T-cell (primary cell): ENCODE data around the gene MKNK2. TPM values are rescaled to one million over a fixed set of nuclear protein-coding genes. Genes with fewer than 3 reads are reported as not detected.

Source experiments
- ATAC-seq, 4 experiments: fragments of 200-7000 bp in 3 of 4; fragments of 150-1000 bp in 1 of 4; cut with Tn5 transposase; replicated peaks in 1 of 4; 1 replicate in 3 of 4; 2 replicates in 1 of 4; pipeline ENCODE4 v1.10.0; 2021; ENCODE audit warnings: moderate library complexity in 3 of 4, mild to moderate bottlenecking in 2 of 4, moderate number of reproducible peaks in 1 of 4
- CTCF ChIA-PET, 2 donors: fragments of 300-600 bp; sonication (Branson Sonifier 250); formaldehyde crosslinking; loops; one replicate each; lab custom pipeline; 2022; ENCODE audit warnings: antibody characterized with exemption in 2 of 2; lab: Charles Lee
- POLR2A ChIA-PET, 2 donors: fragments of 300-600 bp; sonication (Branson Sonifier 250); formaldehyde crosslinking; loops; one replicate each; lab custom pipeline; 2022; ENCODE audit warnings: antibody characterized with exemption in 2 of 2; lab: Charles Lee
- DNase-seq, 35 experiments: peaks; one replicate each; pipeline versions ENCODE4 v3.0.0 to v3.0.0-alpha.2; 2013 to 2023
- H3K27ac ChIP-seq: one replicate; pipeline ENCODE4 v1.5.1; 2013; ENCODE audit warnings: low read length
- H3K27me3 ChIP-seq, 2 experiments: replicated peaks in 1 of 2; 1 replicate in 1 of 2; 2 replicates in 1 of 2; pipeline versions ENCODE4 v1.6.1 to v1.7.0; 2013; ENCODE audit warnings: low read length in 1 of 2, mixed read lengths in 1 of 2; ENCODE audit not compliant: control insufficient read depth in 2 of 2, insufficient read depth in 2 of 2; ENCODE audit errors: extremely low read depth in 1 of 2
- H3K36me3 ChIP-seq, 2 donors: 1 replicate in 1 of 2; 2 replicates in 1 of 2; pipeline versions ENCODE4 v1.6.1 to v1.7.0; 2013; ENCODE audit warnings: low read length in 1 of 2; ENCODE audit not compliant: control insufficient read depth in 2 of 2, insufficient read depth in 1 of 2; ENCODE audit errors: extremely low read depth in 1 of 2
- H3K4me1 ChIP-seq, 2 experiments: 1 replicate in 1 of 2; 2 replicates in 1 of 2; pipeline versions ENCODE4 v1.6.1 to v1.7.0; 2013; ENCODE audit warnings: low read length in 2 of 2, mixed read lengths in 1 of 2; ENCODE audit not compliant: insufficient read depth in 2 of 2, control insufficient read depth in 1 of 2; ENCODE audit errors: extremely low read depth in 1 of 2
- H3K4me3 ChIP-seq, 2 donors: 1 replicate in 1 of 2; 2 replicates in 1 of 2; pipeline versions ENCODE4 v1.5.1 to v1.7.0; 2013; ENCODE audit warnings: mild to moderate bottlenecking in 2 of 2, low read length in 1 of 2, moderate library complexity in 1 of 2; ENCODE audit not compliant: control insufficient read depth in 1 of 2; ENCODE audit errors: extremely low read depth in 1 of 2
- H3K9me3 ChIP-seq: 2 replicates; pipeline ENCODE4 v1.7.0; 2013
- H3K27ac Mint-ChIP-seq, 2 donors: one replicate each; pipeline ENCODE4 v1.8.0; 2020 to 2021; ENCODE audit warnings: mild to moderate bottlenecking in 2 of 2, mixed read lengths in 2 of 2
- H3K27me3 Mint-ChIP-seq, 2 donors: one replicate each; pipeline ENCODE4 v1.8.0; 2021 to 2022; ENCODE audit warnings: mixed read lengths in 2 of 2
- H3K36me3 Mint-ChIP-seq: one replicate; pipeline ENCODE4 v1.8.0; 2021; ENCODE audit warnings: mixed read lengths
- H3K4me1 Mint-ChIP-seq, 3 donors: one replicate each; pipeline ENCODE4 v1.8.0; 2020 to 2022; ENCODE audit warnings: mixed read lengths in 3 of 3, mild to moderate bottlenecking in 1 of 3
- H3K4me3 Mint-ChIP-seq, 3 donors: one replicate each; pipeline ENCODE4 v1.8.0; 2020 to 2022; ENCODE audit warnings: mild to moderate bottlenecking in 3 of 3, mixed read lengths in 3 of 3, moderate library complexity in 3 of 3
- H3K9me3 Mint-ChIP-seq, 3 donors: one replicate each; pipeline ENCODE4 v1.8.0; 2020 to 2022; ENCODE audit warnings: mixed read lengths in 3 of 3
- WGBS: methylation state at CpG from one replicate; pipeline ENCODE4 v1.1.5; 2013; ENCODE audit warnings: missing lambda C conversion rate; ENCODE audit not compliant: insufficient coverage; 5-methylcytosine and 5-hydroxymethylcytosine counted together
- total RNA-seq, 35 experiments: library from RNA in 6 of 35; stranded (reverse) in 6 of 35; fragments of 120-200 nt in 1 of 35; gene quantifications; one replicate each; pipeline versions ENCODE4 v1.2.1 to v1.2.4 and lab custom pipeline; 2013 to 2026

MKNK2 gene
- total RNA-seq, 5 donors from 2014 or later (not counting 1 experiment from before 2014, with no cell fraction given): 196 to 242 (median 234) TPM

DNA sequence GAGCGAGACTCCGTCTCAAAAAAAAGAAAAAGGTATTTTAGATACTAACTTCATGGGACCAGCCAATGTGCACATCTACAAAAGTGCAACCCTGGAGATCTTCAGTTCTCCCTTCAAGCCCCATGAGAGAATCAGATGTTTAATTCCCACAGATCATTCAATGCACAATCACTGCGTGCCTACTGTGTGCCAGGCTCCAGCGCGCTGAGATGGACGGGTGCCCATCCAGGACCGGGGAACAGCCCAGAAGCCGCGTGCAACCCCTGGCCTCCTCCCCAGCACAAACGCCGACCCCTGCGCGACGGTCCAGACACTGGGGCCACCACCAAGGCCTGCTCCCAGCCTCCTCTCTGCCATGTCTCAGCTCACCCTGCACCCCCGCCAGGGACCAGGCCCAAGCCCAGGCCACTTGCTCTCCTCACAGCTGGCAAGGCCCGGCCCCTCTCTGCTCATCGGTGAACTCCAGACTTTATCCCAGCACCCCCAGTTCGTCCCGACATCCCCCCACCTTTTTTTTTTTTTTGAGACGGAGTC is 40.8 kb downstream of the MKNK2 start:
- Histone ChIP-seq H3K36me3 (no peaks in the 10 kb centered on the region), H3K27me3 (no peaks in the 10 kb centered on the region), H3K4me3 (no peak overlapping the region), H3K4me1 (peaks cover 0 to 18% of the 10 kb centered on the region in 2 experiments), H3K9me3 (no peaks in the 10 kb centered on the region), H3K27ac (no peak overlapping the region)
- no peaks in the 10 kb centered on the region for H3K9me3 Mint-ChIP-seq
- POLR2A ChIA-PET: interaction anchor here in 1 of 2 donors (0.6 kb wide), 1 partner anchor 14 kb away, joined by 3 read pairs; no protein-coding TSS in a partner anchor
- peaks cover 8% of the 10 kb centered on the region for H3K36me3 Mint-ChIP-seq
- no peak overlapping the region for H3K4me3 Mint-ChIP-seq
- H3K27ac Mint-ChIP-seq: no peak overlapping the region
- CTCF ChIA-PET: interaction anchor here in 1 of 2 donors (0.7 kb wide), 1 partner anchor 22 kb away, joined by 3 read pairs; no protein-coding TSS in a partner anchor
- no peaks in the 10 kb centered on the region for H3K27me3 Mint-ChIP-seq
- ATAC-seq (no peak), DNase-seq (no peak)
- peaks cover 8 to 27% (median 18%) of the 10 kb centered on the region in 3 donors for H3K4me1 Mint-ChIP-seq
- WGBS: over 99% methylated on average over 13 of the region's 20 CpGs

DNA sequence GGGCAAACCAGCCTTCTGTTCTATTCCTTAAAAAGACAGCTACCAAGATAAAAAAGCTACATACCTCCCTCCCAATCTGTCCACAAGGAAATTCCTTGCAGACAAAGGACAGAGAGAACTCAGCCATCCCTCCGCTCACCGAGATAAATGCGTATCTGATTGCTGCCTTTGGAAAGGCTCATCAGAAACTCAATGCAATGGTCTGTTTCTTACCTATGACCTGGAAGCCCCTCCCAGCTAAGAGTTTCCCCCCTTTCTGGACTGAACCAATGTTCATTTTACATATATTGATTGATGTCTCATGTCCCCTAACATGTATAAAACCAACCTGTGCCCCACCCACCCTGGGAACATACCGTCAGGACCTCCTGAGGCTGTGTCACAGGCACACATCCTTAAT is 47.2 kb downstream of the MKNK2 start:
- Histone ChIP-seq H3K27me3 (no peaks in the 10 kb centered on the region), H3K27ac (no peak overlapping the region), H3K9me3 (no peaks in the 10 kb centered on the region), H3K4me3 (no peak overlapping the region), H3K4me1 (no peaks in the 10 kb centered on the region), H3K36me3 (peaks cover 4 to 11% of the 10 kb centered on the region in 2 donors)
- H3K27ac Mint-ChIP-seq: no peak overlapping the region
- H3K9me3 Mint-ChIP-seq: no peaks in the 10 kb centered on the region
- WGBS: 96% methylated on average over 3 of the region's 4 CpGs
- peaks cover 0 to 5% (median 2%) of the 10 kb centered on the region in 3 donors for H3K4me1 Mint-ChIP-seq
- CTCF ChIA-PET: interaction anchor here in 1 of 2 donors (0.7 kb wide), 1 partner anchor 434 kb away, joined by 3 read pairs; no protein-coding TSS in a partner anchor
- ATAC-seq (no peak), DNase-seq (no peak)
- peaks cover 10% of the 10 kb centered on the region for H3K36me3 Mint-ChIP-seq
- H3K27me3 Mint-ChIP-seq: no peaks in the 10 kb centered on the region
- POLR2A ChIA-PET: interaction anchor here in 1 of 2 donors (0.6 to 0.8 kb wide), 2 partner anchors 10 to 26 kb away, joined by 5 to 8 read pairs; no protein-coding TSS in a partner anchor
- no peak overlapping the region for H3K4me3 Mint-ChIP-seq

DNA sequence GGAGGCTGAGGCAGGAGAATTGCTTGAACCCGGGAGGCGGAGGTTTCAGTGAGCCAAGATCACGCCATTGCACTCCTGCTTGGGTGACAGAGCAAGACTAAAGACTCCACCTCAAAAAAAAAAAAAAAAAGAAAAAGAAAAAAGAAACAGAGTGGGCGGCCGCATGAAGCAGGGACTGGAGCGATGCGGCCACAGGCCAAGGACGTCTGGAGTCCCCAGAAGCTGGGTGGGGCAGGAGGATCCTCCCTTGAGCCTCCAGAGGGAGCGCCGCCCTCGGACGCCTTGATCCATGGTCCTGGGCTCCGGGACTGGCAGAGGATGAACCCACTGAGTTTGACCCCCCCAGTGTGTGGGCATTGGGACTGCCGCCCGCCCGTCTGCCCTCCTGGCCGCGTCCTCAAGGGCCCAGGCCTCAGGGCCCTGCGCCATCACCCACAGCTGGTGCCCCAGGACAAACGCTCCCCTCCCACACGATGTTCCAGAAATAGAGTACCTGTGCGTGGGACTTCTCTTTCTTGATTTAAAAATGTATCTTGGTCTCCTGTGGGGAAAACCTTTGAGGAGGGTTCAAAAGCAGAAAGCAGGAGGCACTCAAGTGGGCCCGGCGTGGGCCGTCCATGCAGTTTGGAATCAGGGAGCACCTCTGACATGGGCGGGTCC is 51.1 kb downstream of the MKNK2 start:
- H3K9me3 ChIP-seq: no peaks in the 10 kb centered on the region
- H3K36me3 ChIP-seq: peaks cover 13 to 18% of the 10 kb centered on the region in 2 donors
- ChIA-PET POLR2A (no interaction called here), CTCF (no interaction called here)
- no peak for DNase-seq
- ATAC-seq: no peak
- Mint-ChIP-seq H3K4me3 (no peak overlapping the region), H3K27me3 (no peaks in the 10 kb centered on the region), H3K4me1 (peaks cover 0 to 8% (median 0%) of the 10 kb centered on the region in 3 donors), H3K36me3 (peaks cover 24% of the 10 kb centered on the region), H3K27ac (no peak overlapping the region), H3K9me3 (no peaks in the 10 kb centered on the region)
- no peak overlapping the region for H3K27ac ChIP-seq
- no peaks in the 10 kb centered on the region for H3K4me1 ChIP-seq
- no peaks in the 10 kb centered on the region for H3K27me3 ChIP-seq
- H3K4me3 ChIP-seq: no peak overlapping the region
- 86% methylated on average over 22 of the region's 26 CpGs for WGBS

DNA sequence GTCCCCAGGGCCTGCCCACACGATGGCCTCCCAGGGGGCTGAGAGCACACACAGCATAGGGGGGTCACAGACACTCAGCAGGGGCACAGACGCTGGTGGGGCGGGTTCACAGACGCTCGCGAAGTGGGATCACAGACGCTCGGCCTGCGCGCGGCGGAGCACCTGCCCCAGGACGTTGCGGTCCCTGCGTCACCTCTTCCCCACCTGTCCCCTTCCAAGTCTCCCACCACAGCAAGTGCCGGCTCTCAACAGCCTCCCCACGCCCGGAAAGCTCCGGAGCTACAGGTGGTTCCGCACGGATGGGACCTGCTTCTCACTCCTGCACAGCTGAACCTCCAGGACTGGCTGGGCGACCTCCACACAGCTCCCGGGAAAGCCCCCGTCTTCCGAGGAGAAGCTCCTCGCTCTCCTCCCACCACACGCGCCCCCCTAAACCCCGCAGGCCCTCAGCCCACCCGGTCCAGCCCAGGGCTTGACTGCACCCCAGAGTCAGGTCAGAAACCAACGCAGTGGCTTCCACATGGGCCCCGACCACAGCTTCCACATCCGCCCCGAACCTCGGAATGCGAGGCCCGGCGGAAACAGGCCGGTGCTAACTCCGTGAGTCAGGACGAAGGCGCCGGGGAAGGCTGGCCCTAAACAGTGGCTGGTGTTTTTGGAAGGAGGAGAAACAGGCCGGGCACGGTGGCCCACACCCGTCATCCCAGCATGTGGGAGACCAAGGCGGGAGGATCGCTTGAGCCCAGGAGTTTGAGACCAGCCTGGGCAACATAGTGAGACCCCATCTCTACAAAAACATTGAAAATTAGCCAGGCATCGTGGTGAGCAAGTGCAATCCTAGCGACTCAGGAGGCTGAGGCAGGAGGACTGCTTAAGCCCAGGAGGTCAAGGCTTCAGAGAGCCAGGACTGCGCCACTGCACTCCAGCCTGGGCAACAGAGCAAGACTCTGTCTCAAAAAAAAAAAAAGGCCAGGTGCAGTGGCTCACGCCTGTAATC is 52.0 kb downstream of the MKNK2 start:
- no peaks in the 10 kb centered on the region for H3K27me3 ChIP-seq
- H3K4me1 ChIP-seq: no peaks in the 10 kb centered on the region
- H3K4me1 Mint-ChIP-seq: peaks cover 0 to 8% (median 0%) of the 10 kb centered on the region in 3 donors
- POLR2A ChIA-PET: no interaction called here
- H3K36me3 Mint-ChIP-seq: peaks cover 23% of the 10 kb centered on the region
- no peak overlapping the region for H3K27ac ChIP-seq
- no peaks in the 10 kb centered on the region for H3K9me3 ChIP-seq
- peak in 1 of 4 experiments; percentile 20 for ATAC-seq
- peaks cover 13 to 18% of the 10 kb centered on the region in 2 donors for H3K36me3 ChIP-seq
- no peaks in the 10 kb centered on the region for H3K27me3 Mint-ChIP-seq
- no peak overlapping the region for H3K27ac Mint-ChIP-seq
- CTCF ChIA-PET: no interaction called here
- 95% methylated on average over 45 of the region's 52 CpGs for whole genome bisulfite sequencing
- peak overlapping the region in 1 of 3 donors; percentile 54 for H3K4me3 Mint-ChIP-seq
- H3K9me3 Mint-ChIP-seq: no peaks in the 10 kb centered on the region
- no peak for DNase-seq
- no peak overlapping the region for H3K4me3 ChIP-seq

DNA sequence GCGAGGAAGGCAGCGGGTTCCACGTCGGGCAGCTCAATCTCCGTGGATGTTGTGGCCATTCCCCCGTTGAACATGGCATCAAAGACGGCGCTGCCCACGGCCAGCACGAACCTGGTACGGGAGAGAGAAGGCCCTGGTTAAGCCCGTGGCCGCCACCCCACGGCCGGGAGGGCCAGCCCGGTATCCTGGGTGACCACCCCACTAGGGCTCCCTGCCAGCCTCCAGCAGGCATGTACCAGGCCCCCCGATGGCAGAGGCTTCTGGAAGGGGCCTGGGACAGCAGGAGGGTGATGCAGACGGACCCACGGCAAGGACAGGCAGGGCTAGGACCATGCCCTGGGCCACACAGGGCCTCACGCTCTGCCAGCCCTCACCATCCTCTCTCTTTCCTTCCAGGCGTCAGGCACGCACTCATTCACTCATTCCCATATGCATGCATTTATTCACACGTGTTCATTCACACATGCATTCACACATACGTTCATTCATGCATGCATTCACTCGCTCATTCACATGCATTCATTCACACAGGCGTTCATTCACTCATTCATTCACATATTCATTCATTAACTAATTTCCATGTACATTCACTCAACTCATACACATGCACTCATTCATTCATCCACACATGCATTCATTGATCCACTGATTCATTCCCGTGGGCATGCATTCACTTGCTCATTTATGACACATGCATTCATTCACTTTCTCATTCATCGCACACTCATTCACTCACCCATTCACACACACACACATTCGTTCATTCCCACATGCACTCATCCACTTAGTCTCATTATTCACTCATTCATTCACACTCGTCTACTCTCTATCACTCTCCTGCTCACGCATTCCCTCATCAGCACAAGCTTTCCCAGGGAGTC is 53.5 kb downstream of the MKNK2 start:
- Histone ChIP-seq H3K27me3 (no peaks in the 10 kb centered on the region), H3K4me1 (no peaks in the 10 kb centered on the region), H3K4me3 (no peak overlapping the region), H3K36me3 (peaks cover 13 to 24% of the 10 kb centered on the region in 2 donors), H3K27ac (no peak overlapping the region), H3K9me3 (no peaks in the 10 kb centered on the region)
- Mint-ChIP-seq H3K4me1 (peaks cover 0 to 8% (median 0%) of the 10 kb centered on the region in 3 donors), H3K4me3 (no peak overlapping the region), H3K9me3 (no peaks in the 10 kb centered on the region), H3K27me3 (no peaks in the 10 kb centered on the region), H3K36me3 (peaks cover 19% of the 10 kb centered on the region), H3K27ac (no peak overlapping the region)
- no peak for ATAC-seq
- DNase-seq: no peak
- 94% methylated on average over 28 of the region's 31 CpGs for WGBS
- ChIA-PET POLR2A (no interaction called here), CTCF (no interaction called here)
